ENCODE data around the gene COA1.
A peak's percentile ranks its signal among the peaks of the same experiment; 100 is the strongest.

Gene COA1

GRCh38 chr7:43589728-43590127 is 139.6 kb downstream of the COA1 start:
- Histone ChIP-seq H3K4me3 (ENCODE audit: severe bottlenecking) (no peak overlapping the region), H3K4me1 (ENCODE audit: insufficient read depth, poor library complexity, severe bottlenecking) (peaks cover 80% of the 10 kb centered on the region), H3K9me3 (ENCODE audit: severe bottlenecking) (no peaks in the 10 kb centered on the region), H3K27ac (ENCODE audit: poor library complexity, severe bottlenecking) (peak overlapping the region; percentile 61), H3K36me3 (ENCODE audit: low read depth) (peaks cover 60% of the 10 kb centered on the region), H3K27me3 (ENCODE audit: insufficient read depth, poor library complexity, severe bottlenecking) (no peaks in the 10 kb centered on the region)
- TF ChIP-seq CTCF (IDR thresholded peaks at IDR 0.05; ENCODE audit: poor library complexity, severe bottlenecking), result no peak
- ATAC-seq (ENCODE audit: low read depth) (no peak), DNase-seq (ENCODE audit: low spot score) (no peak)
